Transverse colon (tissue), 4 donors: Measurements from ENCODE around the gene TBC1D20. TPM values are rescaled to one million over a fixed set of nuclear protein-coding genes. Genes with fewer than 3 reads are reported as not detected.

Source experiments
- DNase-seq: peaks from one replicate; pipeline ENCODE4 v3.0.0-alpha.2; 2019
- H3K27ac ChIP-seq, 4 donors: fragments of 200-600 bp; sonication (generic); 2 replicates each; pipeline ENCODE4 v1.5.1; 2016 to 2018; ENCODE audit warnings: inconsistent platforms in 4 of 4
- H3K27me3 ChIP-seq: fragments of 200-600 bp; sonication (generic); 2 replicates; pipeline ENCODE4 v1.5.1; 2017; ENCODE audit warnings: inconsistent platforms
- H3K36me3 ChIP-seq, 4 donors: fragments of 200-600 bp; sonication (generic); 2 replicates each; pipeline ENCODE4 v1.5.1; 2017 to 2019; ENCODE audit warnings: inconsistent platforms in 4 of 4
- H3K4me1 ChIP-seq, 4 donors: fragments of 200-600 bp; sonication (generic); 2 replicates each; pipeline ENCODE4 v1.5.1; 2017 to 2020; ENCODE audit warnings: inconsistent platforms in 4 of 4
- H3K4me3 ChIP-seq, 4 donors: fragments of 200-600 bp; sonication (generic); 1 replicate in 1 of 4; 2 replicates in 3 of 4; pipeline versions ENCODE4 v1.5.1 to v1.6.1; 2017 to 2019; ENCODE audit warnings: inconsistent platforms in 4 of 4
- H3K9me3 ChIP-seq, 2 donors: fragments of 200-600 bp; sonication (generic); 2 replicates each; pipeline ENCODE4 v1.5.1; 2017 to 2019; ENCODE audit warnings: inconsistent platforms in 2 of 2
- CTCF ChIP-seq, 5 experiments: fragments of 200-600 bp in 3 of 5; fragments of 450-650 bp in 2 of 5; sonication (generic) in 3 of 5; IDR thresholded peaks; 1 replicate in 2 of 5; 2 replicates in 3 of 5; pipeline ENCODE4 v1.5.1; 2016 to 2017; ENCODE audit warnings: antibody characterized with exemption in 5 of 5, inconsistent platforms in 3 of 5, mild to moderate bottlenecking in 2 of 5, moderate library complexity in 1 of 5
- EP300 ChIP-seq: sonication (generic); formaldehyde crosslinking; IDR thresholded peaks from one replicate; pipeline ENCODE4 v1.6.1; 2017; ENCODE audit warnings: antibody characterized with exemption, low read depth
- POLR2A ChIP-seq: fragments of 450-650 bp; IDR thresholded peaks from one replicate; pipeline ENCODE4 v1.6.1; 2016; ENCODE audit warnings: antibody characterized with exemption, mild to moderate bottlenecking, moderate library complexity
- POLR2AphosphoS5 ChIP-seq, 3 donors: sonication (generic); formaldehyde crosslinking; IDR thresholded peaks; one replicate each; pipeline ENCODE4 v1.6.1; 2016; ENCODE audit warnings: antibody characterized with exemption in 3 of 3
- WGBS, 2 donors: methylation state at CpG; one replicate each; pipeline ENCODE4 v1.1.5; 2018; ENCODE audit warnings: low coverage in 1 of 2; 5-methylcytosine and 5-hydroxymethylcytosine counted together
- in situ Hi-C, 4 donors: fragments of 200-750 bp; cut with MboI; loops; one replicate each; pipeline versions ENCODE4 v1.15.0 to v1.15.1; 2017; ENCODE audit warnings: low sequenced_read_pairs in 3 of 4, low pct_ligation_motif_present in 1 of 4, low pct_unique_long_range_greater_than_20kb in 1 of 4
- intact Hi-C: fragments of 100-400 bp; cut with DNase I; formaldehyde crosslinking; loops from one replicate; pipeline ENCODE4 v1.15.1; 2023; ENCODE audit warnings: low total_unique reads
- total RNA-seq, 4 donors: library from RNA; depleted of rRNA; stranded (reverse); fragments of >200 nt; gene quantifications; one replicate each; pipeline ENCODE4 v1.1.0, GENCODE V29; 2016

Gene TBC1D20
- total RNA-seq, 4 donors from 2014 or later, result 29.1 to 65.5 (median 36.9) TPM

DNA sequence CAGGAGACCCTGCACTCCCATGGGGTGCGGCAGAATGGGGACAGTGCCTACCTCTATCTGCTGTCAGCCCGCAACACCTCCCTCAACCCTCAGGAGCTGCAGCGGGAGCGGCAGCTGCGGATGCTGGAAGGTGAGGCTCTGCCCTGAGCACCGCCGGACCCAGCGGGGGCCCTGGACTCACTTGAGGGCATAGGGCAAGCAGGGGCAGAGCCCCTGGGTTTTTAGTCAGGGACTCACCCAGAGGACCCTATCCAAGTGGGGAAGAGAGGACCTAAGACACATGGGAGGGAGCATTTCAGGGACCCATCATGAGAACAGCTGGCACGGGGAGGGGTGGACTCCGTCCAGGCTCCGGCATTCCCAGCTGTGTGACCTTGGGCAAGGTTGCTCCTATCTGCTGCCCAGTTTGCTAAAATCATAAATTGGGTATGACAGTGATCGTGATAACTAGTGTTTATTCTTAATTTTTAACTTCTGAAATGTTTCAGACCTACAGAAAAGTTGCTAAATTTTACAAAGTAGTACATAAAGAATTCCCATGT is 44.5 kb downstream of the TBC1D20 start:
- Histone ChIP-seq H3K36me3 (peaks cover 0 to 14% (median 5%) of the 10 kb centered on the region in 4 donors), H3K27ac (no peak overlapping the region), H3K4me1 (peaks cover 0 to 9% (median 5%) of the 10 kb centered on the region in 4 donors), H3K4me3 (no peak overlapping the region), H3K9me3 (no peaks in the 10 kb centered on the region), H3K27me3 (no peaks in the 10 kb centered on the region)
- intact Hi-C loops, result no loop called here
- 63 to 96% methylated on average over 1 to 12 of the region's 12 CpGs for WGBS, 2 donors
- no peak for DNase-seq
- in situ Hi-C loops, result no loop called here
- no peak for TF ChIP-seq EP300
- no peak for TF ChIP-seq CTCF (IDR thresholded peaks at IDR 0.05)
- TF ChIP-seq POLR2AphosphoS5 (IDR thresholded peaks at IDR 0.05), result no peak
- TF ChIP-seq POLR2A, result no peak

GRCh38 chr20:416950-417800 is 45.2 kb downstream of the TBC1D20 start:
- peaks cover 0 to 9% (median 5%) of the 10 kb centered on the region in 4 donors for H3K4me1 ChIP-seq
- H3K4me3 ChIP-seq, result no peak overlapping the region
- in situ Hi-C loops (no loop called here), intact Hi-C loops (no loop called here)
- TF ChIP-seq CTCF (IDR thresholded peaks at IDR 0.05) (no peak), POLR2AphosphoS5 (IDR thresholded peaks at IDR 0.05) (no peak), POLR2A (no peak), EP300 (no peak)
- 84 to 100% methylated on average over 1 to 13 of the region's 13 CpGs for WGBS, 2 donors
- no peaks in the 10 kb centered on the region for H3K9me3 ChIP-seq
- peaks cover 0 to 9% (median 1%) of the 10 kb centered on the region in 4 donors for H3K36me3 ChIP-seq
- DNase-seq, result no peak
- no peaks in the 10 kb centered on the region for H3K27me3 ChIP-seq
- no peak overlapping the region for H3K27ac ChIP-seq

DNA sequence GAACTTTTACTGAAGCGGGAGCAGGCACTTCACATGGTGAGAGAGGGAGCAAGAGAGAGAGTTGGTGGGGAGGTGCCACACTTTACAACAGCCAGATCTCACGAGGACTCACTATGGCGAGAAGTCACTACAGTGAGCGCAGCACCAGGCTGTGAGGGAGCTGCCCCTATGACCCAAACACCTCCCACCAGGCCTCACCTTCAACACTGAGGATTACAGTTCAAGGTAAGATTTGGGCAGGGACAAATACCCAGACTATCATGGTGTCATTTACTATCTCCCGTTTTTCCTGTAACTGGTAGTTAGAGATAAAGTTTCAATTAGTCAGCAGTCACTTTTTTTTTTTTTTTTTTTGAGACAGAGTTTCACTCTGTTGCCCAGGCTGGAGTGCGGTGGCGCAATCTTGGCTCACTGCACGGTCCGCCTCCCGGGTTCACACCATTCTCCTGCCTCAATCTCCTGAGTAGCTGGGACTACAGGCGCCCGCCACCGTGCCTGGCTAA is 46.5 kb downstream of the TBC1D20 start:
- intact Hi-C loops (no loop called here), in situ Hi-C loops (no loop called here)
- Histone ChIP-seq H3K27me3 (no peaks in the 10 kb centered on the region), H3K4me1 (peaks cover 0 to 9% (median 5%) of the 10 kb centered on the region in 4 donors), H3K36me3 (peaks cover 0 to 6% (median 0%) of the 10 kb centered on the region in 4 donors), H3K4me3 (no peak overlapping the region), H3K9me3 (no peaks in the 10 kb centered on the region), H3K27ac (no peak overlapping the region)
- WGBS, 2 donors, result 82 to 87% methylated on average over 10 to 13 of the region's 13 CpGs
- DNase-seq, result no peak
- no peak for TF ChIP-seq CTCF (IDR thresholded peaks at IDR 0.05)
- TF ChIP-seq POLR2AphosphoS5 (IDR thresholded peaks at IDR 0.05), result no peak
- no peak for TF ChIP-seq EP300
- no peak for TF ChIP-seq POLR2A

DNA sequence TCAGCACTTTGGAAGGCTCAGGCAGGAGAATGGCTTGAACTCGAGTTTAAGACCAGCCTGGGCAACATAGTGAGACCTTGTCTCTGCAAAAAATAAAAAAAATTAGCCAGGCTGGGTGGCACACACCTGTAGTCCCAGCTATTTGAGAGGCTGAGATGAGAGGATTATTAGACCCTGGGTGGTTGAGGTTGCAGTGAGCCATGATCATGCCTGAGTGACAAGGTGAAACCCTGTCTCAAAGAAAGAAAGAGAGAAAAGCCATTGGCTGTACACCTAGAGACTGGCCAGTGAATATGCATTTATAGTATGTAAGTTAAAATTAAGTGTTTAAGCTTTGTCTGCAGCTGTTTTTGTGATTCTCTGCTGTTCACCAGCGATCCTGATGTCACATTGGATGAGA is 48.2 kb downstream of the TBC1D20 start:
- TF ChIP-seq POLR2A (no peak), POLR2AphosphoS5 (IDR thresholded peaks at IDR 0.05) (no peak), CTCF (IDR thresholded peaks at IDR 0.05) (no peak), EP300 (no peak)
- Histone ChIP-seq H3K4me3 (no peak overlapping the region), H3K9me3 (no peaks in the 10 kb centered on the region), H3K4me1 (peaks cover 8 to 17% (median 10%) of the 10 kb centered on the region in 4 donors), H3K27ac (no peak overlapping the region), H3K27me3 (no peaks in the 10 kb centered on the region), H3K36me3 (peaks cover 0 to 7% (median 0%) of the 10 kb centered on the region in 4 donors)
- intact Hi-C loops, result no loop called here
- 76 to 83% methylated on average over 2 of the region's 2 CpGs for WGBS, 2 donors
- DNase-seq, result no peak
- in situ Hi-C loops, result no loop called here
